ENCODE data around the gene ZNF576.

- TF ChIP-seq GLI4 (CRISPR knock-in tag; IDR thresholded peaks at IDR 0.05; ENCODE audit: borderline replicate concordance) (no peak), THAP7 (CRISPR knock-in tag; IDR thresholded peaks at IDR 0.05) (no peak), TBP (CRISPR knock-in tag; IDR thresholded peaks at IDR 0.05) (no peak), ZBTB20 (CRISPR knock-in tag; IDR thresholded peaks at IDR 0.05; ENCODE audit: borderline replicate concordance, low read depth) (no peak), KAT7 (CRISPR knock-in tag; IDR thresholded peaks at IDR 0.05; ENCODE audit: borderline replicate concordance) (no peak), MAX (IDR thresholded peaks at IDR 0.05) (no peak)
These were observed 27.7 kb downstream of the ZNF576 start for GRCh38 chr19:43623889-43624670.
